ENCODE measurements around the gene RAD9A. TPM values are rescaled to one million over a fixed set of nuclear protein-coding genes. Genes with fewer than 3 reads are reported as not detected.

The RAD9A gene
- polyA plus RNA-seq, 1 of the 3 experiments (the other 2 are of a cell fraction) = 22.3 TPM

- no peak within 1 kb of the TSS for H3K9ac ChIP-seq
- H3K27me3 ChIP-seq (ENCODE audit: insufficient read depth) = no peaks in the 10 kb centered on the region
- H3K27ac ChIP-seq (ENCODE audit: low read depth in 2 of 2, low read length in 1 of 2) = no peak within 1 kb of the TSS
- H3K4me1 ChIP-seq (ENCODE audit: control insufficient read depth in 1 of 2, insufficient read depth in 2 of 2, low read depth in 1 of 2, low read length in 1 of 2) = peaks cover 8 to 9% of the 10 kb centered on the region in 2 experiments; a peak in 2 of 4 replicates
- ChIA-PET POLR2A (no interaction called here), CTCF (interaction anchor here (3.1 kb wide), 1 partner anchor 33 kb away, joined by 11 read pairs; no protein-coding TSS in a partner anchor)
- TF ChIP-seq MXI1 (IDR thresholded peaks at IDR 0.05; ENCODE audit: low read depth, low read length) (no peak), EZH2phosphoT487 (IDR thresholded peaks at IDR 0.05; ENCODE audit: borderline replicate concordance, low read depth) (no peak), YY1 (IDR thresholded peaks at IDR 0.05; ENCODE audit: low read depth) (no peak), MEF2A (IDR thresholded peaks at IDR 0.05; ENCODE audit: borderline replicate concordance, low read depth) (no peak), PBX3 (IDR thresholded peaks at IDR 0.05) (no peak), POLR2AphosphoS5 (IDR thresholded peaks at IDR 0.05; ENCODE audit: low read depth, low read length) (no peak), USF2 (IDR thresholded peaks at IDR 0.05; ENCODE audit: borderline replicate concordance, low read depth, low read length) (no peak), RCOR1 (IDR thresholded peaks at IDR 0.05; ENCODE audit: low read length) (no peak)
- TF ChIP-seq, protein P1, sequence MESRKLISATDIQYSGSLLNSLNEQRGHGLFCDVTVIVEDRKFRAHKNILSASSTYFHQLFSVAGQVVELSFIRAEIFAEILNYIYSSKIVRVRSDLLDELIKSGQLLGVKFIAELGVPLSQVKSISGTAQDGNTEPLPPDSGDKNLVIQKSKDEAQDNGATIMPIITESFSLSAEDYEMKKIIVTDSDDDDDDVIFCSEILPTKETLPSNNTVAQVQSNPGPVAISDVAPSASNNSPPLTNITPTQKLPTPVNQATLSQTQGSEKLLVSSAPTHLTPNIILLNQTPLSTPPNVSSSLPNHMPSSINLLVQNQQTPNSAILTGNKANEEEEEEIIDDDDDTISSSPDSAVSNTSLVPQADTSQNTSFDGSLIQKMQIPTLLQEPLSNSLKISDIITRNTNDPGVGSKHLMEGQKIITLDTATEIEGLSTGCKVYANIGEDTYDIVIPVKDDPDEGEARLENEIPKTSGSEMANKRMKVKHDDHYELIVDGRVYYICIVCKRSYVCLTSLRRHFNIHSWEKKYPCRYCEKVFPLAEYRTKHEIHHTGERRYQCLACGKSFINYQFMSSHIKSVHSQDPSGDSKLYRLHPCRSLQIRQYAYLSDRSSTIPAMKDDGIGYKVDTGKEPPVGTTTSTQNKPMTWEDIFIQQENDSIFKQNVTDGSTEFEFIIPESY (IDR thresholded peaks at IDR 0.05; ENCODE audit: borderline replicate concordance, low read depth) = no peak
- H2AFZ ChIP-seq (ENCODE audit: low read depth) = no peak within 1 kb of the TSS
- no peaks in the 10 kb centered on the region for H3K36me3 ChIP-seq (replicated peaks in 1 of 2; ENCODE audit: control insufficient read depth in 1 of 2, insufficient read depth in 2 of 2, low read length in 1 of 2)
- H3F3A ChIP-seq (replicated peaks; ENCODE audit: insufficient read depth) = no peaks in the 10 kb centered on the region
- 13% methylated on average over 19 of the region's 67 CpGs for WGBS (ENCODE audit: low lambda C conversion rate)
- no peaks in the 10 kb centered on the region for H3K9me2 ChIP-seq
- H4K20me1 ChIP-seq (ENCODE audit: insufficient read depth) = no peaks in the 10 kb centered on the region
- H3K79me2 ChIP-seq (ENCODE audit: insufficient read depth) = no peaks in the 10 kb centered on the region
- H3K4me3 ChIP-seq (ENCODE audit: low read depth in 2 of 2, low read length in 1 of 2) = peak within 1 kb of the TSS in 1 of 2 experiments; percentile 12; a peak in 1 of 4 replicates
- no peak for DNase-seq
- no peak within 1 kb of the TSS for H3K4me2 ChIP-seq
- H3K9me3 ChIP-seq = no peaks in the 10 kb centered on the region
Observed at GRCh38 chr11:67415501-67416304, 23.9 kb downstream of the RAD9A start, which contains the start of gene CARNS1. Gene CARNS1 (plus strand): TSS chr11:67415678. CDS start chr11:67416200, 522 bp downstream.
